Activated T-helper 1 cell treated with anti-CD3 and anti-CD28 coated beads, Interleukin-12 subunit alpha, Interleukin-12 subunit beta, Interleukin-2, Interleukin-4 antibody, amounts not matched to agents 30 ng/mL and 10 ng/mL and 1 ng/mL, durations not matched to agents 14 hours and 24 hours and 36 hours (primary cell): ENCODE data around the gene VDAC2. TPM values are rescaled to one million over a fixed set of nuclear protein-coding genes. Genes with fewer than 3 reads are reported as not detected.

Experiments
- DNase-seq: peaks from one replicate; pipeline ENCODE4 v3.0.0; 2021; ENCODE audit warnings: low spot score
- H3K27ac Mint-ChIP-seq: one replicate; pipeline ENCODE4 v1.8.0; 2021; ENCODE audit warnings: mild to moderate bottlenecking, mixed read lengths
- H3K27me3 Mint-ChIP-seq: one replicate; pipeline ENCODE4 v1.8.0; 2022; ENCODE audit warnings: mild to moderate bottlenecking, moderate library complexity, mixed read lengths; ENCODE audit not compliant: insufficient read depth
- H3K36me3 Mint-ChIP-seq: one replicate; pipeline ENCODE4 v1.8.0; 2021; ENCODE audit warnings: low read depth, mixed read lengths
- H3K4me1 Mint-ChIP-seq: one replicate; pipeline ENCODE4 v1.8.0; 2021; ENCODE audit warnings: low read depth, mixed read lengths
- H3K4me3 Mint-ChIP-seq: one replicate; pipeline ENCODE4 v1.8.0; 2021; ENCODE audit warnings: mild to moderate bottlenecking, moderate library complexity, mixed read lengths
- H3K9me3 Mint-ChIP-seq: one replicate; pipeline ENCODE4 v1.8.0; 2021; ENCODE audit warnings: mixed read lengths
- intact Hi-C: fragments of 100-400 bp; cut with micrococcal nuclease; formaldehyde crosslinking; loops from one replicate; pipeline ENCODE4 v1.15.1; 2024
- total RNA-seq: library from RNA; stranded (reverse); gene quantifications from 2 replicates; pipeline ENCODE4 v1.2.3, GENCODE V29; 2022

Gene VDAC2
- total RNA-seq, 1 donor from 2014 or later: 220 TPM

DNA sequence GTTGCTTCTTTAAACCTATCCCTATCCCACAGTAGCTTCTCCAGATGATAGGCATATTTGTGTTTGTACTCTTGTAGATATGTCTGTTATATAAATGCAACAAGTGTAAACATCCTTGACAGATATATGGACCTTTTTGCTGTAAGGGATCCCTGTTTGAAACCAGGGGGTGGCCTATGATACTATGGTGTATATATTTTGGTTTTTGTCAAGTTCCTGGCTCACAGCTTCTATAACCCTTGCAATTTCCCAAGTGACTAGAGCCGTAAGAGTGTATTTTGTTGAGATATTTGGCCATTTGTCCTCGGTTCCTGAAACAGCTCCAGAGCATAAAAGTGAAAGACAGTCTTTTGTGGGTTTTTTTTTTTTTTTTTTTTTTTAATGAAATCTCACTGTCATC is 15.5 kb downstream of the VDAC2 start:
- Mint-ChIP-seq H3K9me3 (no peaks in the 10 kb centered on the region), H3K36me3 (peaks cover 45% of the 10 kb centered on the region), H3K4me3 (no peak overlapping the region), H3K4me1 (peaks cover 49% of the 10 kb centered on the region), H3K27me3 (no peaks in the 10 kb centered on the region), H3K27ac (no peak overlapping the region)
- DNase-seq: no peak
- intact Hi-C loops: no loop called here

GRCh38 chr10:75226656-75227055 is 16.1 kb downstream of the VDAC2 start:
- no peaks in the 10 kb centered on the region for H3K9me3 Mint-ChIP-seq
- intact Hi-C loops: no loop called here
- peaks cover 52% of the 10 kb centered on the region for H3K4me1 Mint-ChIP-seq
- no peak overlapping the region for H3K4me3 Mint-ChIP-seq
- no peak for DNase-seq
- no peaks in the 10 kb centered on the region for H3K27me3 Mint-ChIP-seq
- H3K36me3 Mint-ChIP-seq: peaks cover 48% of the 10 kb centered on the region
- H3K27ac Mint-ChIP-seq: peak overlapping the region; percentile 10

DNA sequence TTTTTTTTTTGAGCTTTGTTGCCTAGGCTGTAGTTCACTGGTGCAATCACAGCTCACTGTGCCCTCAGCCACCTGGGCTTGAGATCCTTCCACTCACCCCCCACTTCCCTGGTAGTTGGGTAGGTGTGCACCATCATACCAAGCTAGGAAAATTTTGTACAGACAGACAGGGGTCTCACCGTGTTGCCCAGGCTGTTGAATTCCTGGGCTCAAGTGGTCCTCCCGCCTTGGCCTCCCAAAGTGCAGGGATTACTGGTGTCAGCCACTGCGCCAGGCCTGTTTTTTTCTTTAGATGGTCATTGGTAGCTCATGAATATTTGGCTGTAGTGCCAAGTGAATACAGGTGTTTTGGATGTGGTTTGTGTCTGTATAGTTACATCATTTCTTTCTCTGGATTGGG is 17.7 kb downstream of the VDAC2 start:
- intact Hi-C loops: no loop called here
- H3K27me3 Mint-ChIP-seq: no peaks in the 10 kb centered on the region
- no peak overlapping the region for H3K4me3 Mint-ChIP-seq
- no peak for DNase-seq
- no peaks in the 10 kb centered on the region for H3K9me3 Mint-ChIP-seq
- H3K4me1 Mint-ChIP-seq: peaks cover 59% of the 10 kb centered on the region
- peaks cover 52% of the 10 kb centered on the region for H3K36me3 Mint-ChIP-seq
- peak overlapping the region; percentile 70 for H3K27ac Mint-ChIP-seq

GRCh38 chr10:75228834-75229233 is 18.2 kb downstream of the VDAC2 start:
- Mint-ChIP-seq H3K36me3 (peaks cover 51% of the 10 kb centered on the region), H3K4me1 (peaks cover 59% of the 10 kb centered on the region), H3K27ac (peak overlapping the region; percentile 70), H3K4me3 (no peak overlapping the region), H3K9me3 (no peaks in the 10 kb centered on the region), H3K27me3 (no peaks in the 10 kb centered on the region)
- intact Hi-C loops: no loop called here
- no peak for DNase-seq

GRCh38 chr10:75229971-75230370 is 19.4 kb downstream of the VDAC2 start:
- no peaks in the 10 kb centered on the region for H3K27me3 Mint-ChIP-seq
- H3K9me3 Mint-ChIP-seq: no peaks in the 10 kb centered on the region
- H3K4me1 Mint-ChIP-seq: peaks cover 48% of the 10 kb centered on the region
- intact Hi-C loops: loop anchor here (1.0 to 10.0 kb wide), 7 partner anchors 20 to 1355 kb away; partner anchors contain the start of genes CAMK2G, VCL and VDAC2
- H3K4me3 Mint-ChIP-seq: no peak overlapping the region
- H3K27ac Mint-ChIP-seq: no peak overlapping the region
- DNase-seq: no peak
- peaks cover 44% of the 10 kb centered on the region for H3K36me3 Mint-ChIP-seq

DNA sequence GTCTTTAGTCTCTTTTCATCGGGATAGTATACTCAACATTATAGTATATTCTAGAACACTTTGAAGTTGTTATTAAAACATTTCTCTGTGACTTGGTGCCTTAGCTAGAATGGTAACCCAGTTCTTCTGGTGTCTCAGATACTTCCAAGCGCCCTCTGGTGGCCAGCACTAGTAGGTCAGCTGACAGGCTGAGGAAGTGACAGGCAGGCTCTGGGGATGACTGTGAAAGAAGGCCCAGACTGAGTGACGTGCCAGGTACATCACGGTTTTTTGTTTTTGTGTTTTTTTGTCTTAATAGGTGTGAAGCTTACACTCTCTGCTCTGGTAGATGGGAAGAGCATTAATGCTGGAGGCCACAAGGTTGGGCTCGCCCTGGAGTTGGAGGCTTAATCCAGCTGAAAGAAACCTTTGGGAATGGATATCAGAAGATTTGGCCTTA is 20.0 kb downstream of the VDAC2 start:
- Mint-ChIP-seq H3K36me3 (peaks cover 43% of the 10 kb centered on the region), H3K4me3 (no peak overlapping the region), H3K27me3 (no peaks in the 10 kb centered on the region)

DNA sequence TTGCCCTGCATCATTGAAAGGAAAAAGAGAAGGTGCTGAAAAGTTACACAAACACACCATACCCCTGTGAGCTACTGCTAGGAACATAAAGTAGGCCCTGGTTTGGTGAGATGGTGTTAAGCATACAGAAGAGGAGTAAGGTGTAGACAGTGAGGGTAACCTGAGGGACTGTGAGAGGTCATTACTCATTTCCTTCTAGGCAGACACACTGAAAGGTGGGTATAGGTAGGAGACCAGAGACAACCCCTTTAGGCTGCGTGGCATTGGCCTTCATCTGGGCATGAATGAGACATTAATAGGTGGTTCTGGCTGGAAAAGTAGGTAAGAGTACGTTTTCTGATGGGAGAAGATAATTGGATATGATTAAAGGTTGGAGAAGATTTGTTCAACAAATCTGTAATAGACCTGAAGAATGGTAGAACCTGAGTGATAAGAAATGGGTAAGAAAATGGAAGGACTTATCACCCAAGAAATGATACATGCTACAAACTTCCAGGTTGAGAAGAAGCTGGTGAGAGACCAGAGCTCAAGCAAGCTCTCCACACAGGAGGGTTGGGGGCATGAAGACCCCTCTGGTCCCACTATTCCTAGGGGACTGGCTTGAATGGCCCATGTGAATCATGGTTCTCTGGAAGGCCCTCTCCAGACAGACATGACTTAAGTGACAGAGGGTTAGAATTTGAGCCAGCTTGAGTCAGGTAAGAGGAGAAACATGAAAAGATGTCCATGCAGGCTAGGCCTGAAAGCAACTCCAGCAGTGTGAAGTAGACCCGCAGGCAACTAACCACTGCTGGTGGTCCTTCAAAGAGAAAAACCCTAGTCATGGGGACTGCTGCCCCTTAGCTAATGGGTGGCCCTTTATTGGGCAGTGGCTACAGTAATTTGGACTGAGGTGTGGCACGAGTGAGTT is 21.3 kb downstream of the VDAC2 start:
- peak overlapping the region; percentile 25 for H3K4me3 Mint-ChIP-seq
- peaks cover 47% of the 10 kb centered on the region for H3K4me1 Mint-ChIP-seq
- no peaks in the 10 kb centered on the region for H3K27me3 Mint-ChIP-seq
- peak overlapping the region; percentile 45 for H3K27ac Mint-ChIP-seq
- peaks cover 39% of the 10 kb centered on the region for H3K36me3 Mint-ChIP-seq
- intact Hi-C loops: loop anchor here (5.0 to 10.0 kb wide), 4 partner anchors 190 to 1357 kb away; partner anchors contain the start of genes CAMK2G and VCL
- no peak for DNase-seq
- H3K9me3 Mint-ChIP-seq: no peaks in the 10 kb centered on the region

More for the DNA sequence above, 20.0 kb downstream of the VDAC2 start:
- Mint-ChIP-seq H3K9me3 (no peaks in the 10 kb centered on the region), H3K27ac (peak overlapping the region; percentile 72), H3K4me1 (peaks cover 42% of the 10 kb centered on the region)
- peak; percentile 89 for DNase-seq
- intact Hi-C loops: loop anchor here (1.0 to 10.0 kb wide), 7 partner anchors 20 to 1356 kb away; partner anchors contain the start of genes CAMK2G, VCL and VDAC2

DNA sequence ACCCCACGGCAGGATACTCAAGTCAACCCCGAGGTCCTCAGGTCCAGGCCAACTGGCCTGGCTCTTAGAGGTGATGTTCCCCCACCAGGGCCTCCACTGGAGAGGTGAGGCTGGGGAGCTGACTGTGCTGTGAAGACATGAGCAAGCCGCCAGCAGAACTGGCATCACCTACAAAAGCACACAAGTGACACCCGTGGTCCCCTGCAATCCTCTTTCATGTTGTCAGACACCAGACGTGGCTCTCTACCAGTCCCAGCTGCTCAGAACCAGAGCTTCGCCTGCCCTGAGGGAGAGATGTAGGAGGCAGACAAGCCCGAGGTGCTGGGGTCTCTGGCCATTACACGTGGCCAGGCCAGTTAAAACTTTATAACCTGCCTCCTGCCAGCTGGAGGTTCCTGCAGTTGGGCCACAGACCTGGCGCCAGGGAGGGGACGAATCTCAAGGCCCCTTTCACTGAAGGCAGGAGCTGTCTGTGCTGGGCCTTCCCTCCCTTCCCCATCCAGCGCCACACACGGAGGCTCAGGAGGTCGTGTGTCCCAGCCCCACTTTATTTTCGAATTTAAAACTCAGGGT is 22.9 kb downstream of the VDAC2 start:
- intact Hi-C loops: loop anchor here (1.0 to 10.0 kb wide), 6 partner anchors 23 to 1359 kb away; partner anchors contain the start of genes ADK, CAMK2G, VCL and VDAC2
- peak overlapping the region; percentile 62 for H3K27ac Mint-ChIP-seq
- no peaks in the 10 kb centered on the region for H3K9me3 Mint-ChIP-seq
- no peaks in the 10 kb centered on the region for H3K27me3 Mint-ChIP-seq
- H3K4me1 Mint-ChIP-seq: peaks cover 45% of the 10 kb centered on the region
- H3K36me3 Mint-ChIP-seq: peaks cover 35% of the 10 kb centered on the region
- peak overlapping the region; percentile 82 for H3K4me3 Mint-ChIP-seq
- DNase-seq: no peak

DNA sequence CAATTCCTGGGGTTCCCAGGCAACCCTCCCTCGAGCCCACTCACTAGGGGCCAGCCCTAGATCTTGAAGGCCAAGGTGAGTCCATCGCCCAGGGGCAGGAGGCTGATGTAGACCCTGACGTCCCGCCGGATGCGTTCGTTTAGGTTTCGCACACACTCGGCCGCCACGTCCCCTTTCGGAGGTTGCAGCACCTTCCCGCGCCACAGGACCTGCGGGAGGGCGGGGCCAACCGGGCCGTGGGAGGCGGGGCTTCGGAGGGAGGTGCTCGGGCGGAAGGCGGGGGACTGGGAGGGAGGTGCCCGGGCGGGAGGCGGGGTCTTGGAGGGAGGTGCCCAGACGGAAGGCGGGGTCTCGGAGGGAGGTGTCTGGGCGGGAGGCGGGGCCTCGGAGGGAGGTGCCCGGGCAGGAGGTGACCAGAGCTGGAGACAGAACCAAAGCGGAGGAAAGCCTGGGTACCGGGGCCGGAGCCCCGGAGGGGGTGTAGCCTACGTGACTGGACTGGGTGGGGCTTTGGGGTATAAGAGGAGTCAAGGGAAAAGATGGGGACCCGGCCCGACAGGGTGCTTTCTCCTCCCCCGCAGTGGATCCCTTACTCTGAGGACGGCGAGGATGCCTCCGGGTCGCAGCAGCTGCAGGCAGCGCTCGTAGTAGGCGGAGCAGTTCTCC is 23.6 kb downstream of the VDAC2 start:
- H3K27me3 Mint-ChIP-seq: no peaks in the 10 kb centered on the region
- no peaks in the 10 kb centered on the region for H3K9me3 Mint-ChIP-seq
- H3K4me1 Mint-ChIP-seq: peaks cover 38% of the 10 kb centered on the region
- peak overlapping the region; percentile 79 for H3K27ac Mint-ChIP-seq
- intact Hi-C loops: loop anchor here (1.0 to 10.0 kb wide), 6 partner anchors 24 to 1359 kb away; partner anchors contain the start of genes ADK, CAMK2G, VCL and VDAC2
- peaks cover 31% of the 10 kb centered on the region for H3K36me3 Mint-ChIP-seq
- H3K4me3 Mint-ChIP-seq: peak overlapping the region; percentile 82
- DNase-seq: peak; percentile 96

DNA sequence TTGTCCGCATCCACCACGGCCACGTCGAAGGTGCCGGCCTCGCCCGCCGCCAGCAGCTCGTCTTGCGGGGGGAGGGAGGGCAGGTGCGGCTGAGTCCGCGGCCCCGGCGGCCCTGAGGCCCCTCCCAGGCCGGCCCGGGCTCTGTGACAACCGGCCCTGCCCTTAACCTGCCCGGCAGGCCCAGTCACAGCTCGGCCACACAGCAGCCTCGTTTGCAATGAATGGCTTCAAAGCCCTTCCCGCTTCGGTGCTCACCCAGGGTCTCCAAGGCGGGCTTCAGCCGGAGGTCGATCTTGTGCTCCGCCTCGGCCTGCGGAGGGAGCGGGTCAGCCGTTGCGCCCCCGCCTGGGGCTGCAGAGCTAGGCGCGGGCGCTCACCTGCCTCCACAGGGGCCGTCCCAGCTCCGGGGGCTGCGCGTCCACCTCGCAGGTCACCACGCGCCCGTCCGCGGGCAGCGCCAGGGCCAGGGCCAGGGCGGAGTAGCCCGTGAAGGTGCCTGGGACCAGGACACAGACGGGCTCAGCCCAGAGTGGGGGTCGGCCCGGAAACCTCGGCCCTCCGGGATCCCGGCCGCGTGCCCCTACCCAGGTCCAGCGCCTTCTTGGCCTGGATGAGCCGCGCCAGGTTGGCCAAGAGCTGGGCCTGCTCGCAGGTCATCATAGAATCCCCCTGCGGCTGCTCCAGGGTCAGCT is 24.2 kb downstream of the VDAC2 start:
- peak overlapping the region; percentile 79 for H3K27ac Mint-ChIP-seq
- H3K27me3 Mint-ChIP-seq: no peaks in the 10 kb centered on the region

GRCh38 chr10:75235375-75236177 is 25.0 kb downstream of the VDAC2 start, which contains the start of gene COMTD1:
COMTD1 (minus strand) TSS chr10:75235957; CDS start chr10:75235928, 29 bp downstream.
- peak; percentile 91 for DNase-seq
- Mint-ChIP-seq H3K27me3 (no peaks in the 10 kb centered on the region), H3K36me3 (peaks cover 25% of the 10 kb centered on the region), H3K27ac (peak within 1 kb of the TSS; percentile 93), H3K9me3 (no peaks in the 10 kb centered on the region), H3K4me1 (peaks cover 27% of the 10 kb centered on the region), H3K4me3 (peak within 1 kb of the TSS; percentile 84)
- intact Hi-C loops: loop anchor here (1.0 to 10.0 kb wide), 8 partner anchors 47 to 1386 kb away; partner anchors contain the start of genes CAMK2G and KAT6B

More for the DNA sequence above, 24.2 kb downstream of the VDAC2 start:
- H3K4me3 Mint-ChIP-seq: peak overlapping the region; percentile 82
- peaks cover 32% of the 10 kb centered on the region for H3K4me1 Mint-ChIP-seq
- no peak for DNase-seq
- intact Hi-C loops: loop anchor here (1.0 to 10.0 kb wide), 9 partner anchors 25 to 1360 kb away; partner anchors contain the start of genes ADK, CAMK2G, KAT6B and VCL
- no peaks in the 10 kb centered on the region for H3K9me3 Mint-ChIP-seq
- H3K36me3 Mint-ChIP-seq: peaks cover 29% of the 10 kb centered on the region
